ENCODE measurements around the gene HMX2.

DNA sequence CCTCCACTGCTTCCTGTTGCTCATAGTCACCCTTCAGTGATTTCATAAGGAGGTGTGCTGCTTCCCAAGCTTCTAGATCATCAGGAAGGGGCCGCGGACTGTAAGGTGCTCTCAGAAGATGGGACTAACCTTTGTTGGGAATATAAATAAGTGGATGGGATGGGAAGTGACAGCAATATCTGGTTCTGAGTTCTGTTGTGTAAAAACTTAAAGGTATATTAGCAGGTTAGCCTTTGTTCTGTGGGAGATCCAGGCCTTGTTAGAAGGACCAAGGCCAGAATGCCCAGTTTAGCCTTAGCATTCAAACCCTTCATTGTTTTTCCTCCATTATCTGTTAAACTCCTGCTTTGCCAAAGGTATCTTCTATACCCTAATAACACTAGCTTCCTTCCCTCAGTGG lies 18.7 kb downstream of the HMX2 start:
- TF ChIP-seq POLR2AphosphoS5 (IDR thresholded peaks at IDR 0.05) (no peak), POLR2A (IDR thresholded peaks at IDR 0.05) (no peak)
- TF ChIP-seq, protein P1, sequence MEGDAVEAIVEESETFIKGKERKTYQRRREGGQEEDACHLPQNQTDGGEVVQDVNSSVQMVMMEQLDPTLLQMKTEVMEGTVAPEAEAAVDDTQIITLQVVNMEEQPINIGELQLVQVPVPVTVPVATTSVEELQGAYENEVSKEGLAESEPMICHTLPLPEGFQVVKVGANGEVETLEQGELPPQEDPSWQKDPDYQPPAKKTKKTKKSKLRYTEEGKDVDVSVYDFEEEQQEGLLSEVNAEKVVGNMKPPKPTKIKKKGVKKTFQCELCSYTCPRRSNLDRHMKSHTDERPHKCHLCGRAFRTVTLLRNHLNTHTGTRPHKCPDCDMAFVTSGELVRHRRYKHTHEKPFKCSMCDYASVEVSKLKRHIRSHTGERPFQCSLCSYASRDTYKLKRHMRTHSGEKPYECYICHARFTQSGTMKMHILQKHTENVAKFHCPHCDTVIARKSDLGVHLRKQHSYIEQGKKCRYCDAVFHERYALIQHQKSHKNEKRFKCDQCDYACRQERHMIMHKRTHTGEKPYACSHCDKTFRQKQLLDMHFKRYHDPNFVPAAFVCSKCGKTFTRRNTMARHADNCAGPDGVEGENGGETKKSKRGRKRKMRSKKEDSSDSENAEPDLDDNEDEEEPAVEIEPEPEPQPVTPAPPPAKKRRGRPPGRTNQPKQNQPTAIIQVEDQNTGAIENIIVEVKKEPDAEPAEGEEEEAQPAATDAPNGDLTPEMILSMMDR (IDR thresholded peaks at IDR 0.05): no peak
